Measurements from ENCODE around the gene RRP1.

RRP1 gene

GRCh38 chr21:43800124-43800523 lies 10.7 kb downstream of the RRP1 start:
- H3K4me3 ChIP-seq (ENCODE audit: control insufficient read depth, low read depth, low read length) = no peak overlapping the region
- DNase-seq (ENCODE audit: low read depth) = no peak
- no peak for TF ChIP-seq CTCF (conservative IDR thresholded peaks at IDR 0.05; ENCODE audit: control insufficient read depth, insufficient read depth, low read depth, low read length)

DNA sequence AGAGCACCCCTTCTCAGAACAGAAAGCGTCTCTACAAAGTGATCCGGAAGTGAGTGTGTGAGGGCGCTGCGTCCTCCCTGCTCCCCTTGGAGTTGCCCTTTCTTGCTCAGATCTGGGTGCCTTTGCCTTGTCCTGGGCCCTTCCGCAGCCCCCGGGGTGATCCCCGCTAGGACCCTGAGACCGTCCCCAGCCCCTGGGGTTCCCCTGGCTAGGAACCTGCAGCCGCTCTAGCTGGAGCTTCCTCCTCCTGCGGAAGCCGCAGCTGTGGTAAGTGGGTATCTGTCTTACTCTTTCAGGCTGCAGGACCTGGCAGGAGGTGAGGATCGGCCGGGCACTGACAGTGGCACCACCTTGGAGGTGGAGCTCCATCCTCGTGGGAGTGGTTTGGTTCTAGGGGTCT lies 11.2 kb downstream of the RRP1 start:
- H3K4me3 ChIP-seq (ENCODE audit: control insufficient read depth, low read depth, low read length) = no peak overlapping the region
- no peak for TF ChIP-seq CTCF (conservative IDR thresholded peaks at IDR 0.05; ENCODE audit: control insufficient read depth, insufficient read depth, low read depth, low read length)
- DNase-seq (ENCODE audit: low read depth) = no peak

DNA sequence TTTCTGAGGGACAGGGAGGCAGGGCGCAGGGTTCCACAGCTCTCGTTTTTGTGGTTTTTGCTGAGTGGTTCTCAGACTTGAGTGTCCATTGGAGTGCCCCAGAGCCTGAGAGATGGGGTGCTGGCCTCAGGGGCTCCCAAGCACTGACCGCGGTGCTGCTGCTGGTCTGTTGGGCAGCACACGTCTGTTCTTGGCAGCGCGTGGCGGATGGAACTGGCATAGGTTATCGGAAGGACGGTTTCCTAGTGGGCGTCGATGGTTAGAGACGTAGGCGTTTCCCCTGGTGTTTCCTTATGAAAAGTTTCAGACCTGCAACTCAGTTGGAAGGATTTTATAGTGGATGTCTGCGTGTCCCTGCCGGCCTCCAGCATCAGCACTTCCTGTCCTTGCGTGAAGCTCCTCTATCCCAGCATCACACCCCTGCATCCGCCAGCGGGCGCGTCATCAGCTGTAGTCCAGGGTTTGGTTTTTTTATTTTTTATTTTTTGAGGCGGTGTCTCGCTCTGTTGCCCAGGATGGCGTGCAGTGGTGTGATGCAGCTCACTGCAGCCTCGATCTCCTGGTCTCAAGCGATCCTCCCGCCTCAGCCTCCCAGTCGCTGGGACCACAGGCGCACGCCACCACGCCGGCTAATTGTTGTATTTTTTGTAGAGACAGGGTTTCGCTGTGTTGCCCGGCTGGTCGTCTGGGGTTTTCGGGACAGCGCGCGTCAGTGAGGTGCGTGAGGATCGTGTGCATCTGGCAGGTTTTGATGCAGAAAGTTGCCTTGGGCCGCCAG lies 11.8 kb downstream of the RRP1 start:
- no peak for DNase-seq (ENCODE audit: low read depth)
- no peak overlapping the region for H3K4me3 ChIP-seq (ENCODE audit: control insufficient read depth, low read depth, low read length)
- no peak for TF ChIP-seq CTCF (conservative IDR thresholded peaks at IDR 0.05; ENCODE audit: control insufficient read depth, insufficient read depth, low read depth, low read length)

DNA sequence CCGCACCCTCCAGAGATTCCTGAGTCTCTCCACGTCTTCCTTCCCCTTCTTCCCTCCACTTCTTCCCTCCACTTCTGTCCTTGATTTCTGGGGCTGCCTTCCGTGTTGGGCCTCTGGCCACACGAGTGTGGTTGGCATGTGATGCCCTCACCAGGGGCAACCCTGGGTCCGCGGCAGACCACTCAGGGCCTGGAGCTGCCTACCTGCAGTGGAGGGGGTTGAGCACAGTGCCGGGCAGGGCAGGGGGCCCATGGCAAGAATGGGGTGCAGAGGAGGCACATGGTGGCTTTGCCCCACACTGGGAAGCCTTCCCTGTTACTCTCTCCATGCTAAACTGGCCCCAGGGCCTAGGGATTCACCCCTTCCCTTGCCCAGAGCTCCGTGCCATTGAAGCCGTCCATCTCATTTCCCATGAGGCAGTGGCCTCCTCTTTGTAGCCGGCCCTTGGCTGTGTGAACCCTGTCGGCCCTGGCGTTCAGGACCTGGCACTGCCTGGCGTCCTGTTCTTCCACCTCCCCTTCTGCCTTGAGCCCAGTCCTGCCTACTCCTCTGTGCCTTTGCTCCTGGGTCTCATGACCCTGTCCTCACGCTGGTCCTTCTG lies 13.4 kb downstream of the RRP1 start:
- DNase-seq (ENCODE audit: low read depth) = no peak
- no peak overlapping the region for H3K4me3 ChIP-seq (ENCODE audit: control insufficient read depth, low read depth, low read length)
- no peak for TF ChIP-seq CTCF (conservative IDR thresholded peaks at IDR 0.05; ENCODE audit: control insufficient read depth, insufficient read depth, low read depth, low read length)

- no peak for DNase-seq (ENCODE audit: low read depth)
- TF ChIP-seq CTCF (conservative IDR thresholded peaks at IDR 0.05; ENCODE audit: control insufficient read depth, insufficient read depth, low read depth, low read length) = no peak
- no peak overlapping the region for H3K4me3 ChIP-seq (ENCODE audit: control insufficient read depth, low read depth, low read length)
These were observed 14.4 kb downstream of the RRP1 start for GRCh38 chr21:43803558-43804300.

GRCh38 chr21:43805275-43805800 lies 16.0 kb downstream of the RRP1 start:
- DNase-seq (ENCODE audit: low read depth) = no peak
- no peak for TF ChIP-seq CTCF (conservative IDR thresholded peaks at IDR 0.05; ENCODE audit: control insufficient read depth, insufficient read depth, low read depth, low read length)
- H3K4me3 ChIP-seq (ENCODE audit: control insufficient read depth, low read depth, low read length) = no peak overlapping the region

Measured in fibroblast of mammary gland (primary cell).